Measurements from ENCODE around the gene DIDO1. TPM values are rescaled to one million over a fixed set of nuclear protein-coding genes. Genes with fewer than 3 reads are reported as not detected.

The DIDO1 gene
- total and polyA plus RNA-seq, 2 of the 13 experiments (the other 11 are each of a cell fraction or from before 2014, with no cell fraction given): 75.0 to 75.1 TPM

DNA sequence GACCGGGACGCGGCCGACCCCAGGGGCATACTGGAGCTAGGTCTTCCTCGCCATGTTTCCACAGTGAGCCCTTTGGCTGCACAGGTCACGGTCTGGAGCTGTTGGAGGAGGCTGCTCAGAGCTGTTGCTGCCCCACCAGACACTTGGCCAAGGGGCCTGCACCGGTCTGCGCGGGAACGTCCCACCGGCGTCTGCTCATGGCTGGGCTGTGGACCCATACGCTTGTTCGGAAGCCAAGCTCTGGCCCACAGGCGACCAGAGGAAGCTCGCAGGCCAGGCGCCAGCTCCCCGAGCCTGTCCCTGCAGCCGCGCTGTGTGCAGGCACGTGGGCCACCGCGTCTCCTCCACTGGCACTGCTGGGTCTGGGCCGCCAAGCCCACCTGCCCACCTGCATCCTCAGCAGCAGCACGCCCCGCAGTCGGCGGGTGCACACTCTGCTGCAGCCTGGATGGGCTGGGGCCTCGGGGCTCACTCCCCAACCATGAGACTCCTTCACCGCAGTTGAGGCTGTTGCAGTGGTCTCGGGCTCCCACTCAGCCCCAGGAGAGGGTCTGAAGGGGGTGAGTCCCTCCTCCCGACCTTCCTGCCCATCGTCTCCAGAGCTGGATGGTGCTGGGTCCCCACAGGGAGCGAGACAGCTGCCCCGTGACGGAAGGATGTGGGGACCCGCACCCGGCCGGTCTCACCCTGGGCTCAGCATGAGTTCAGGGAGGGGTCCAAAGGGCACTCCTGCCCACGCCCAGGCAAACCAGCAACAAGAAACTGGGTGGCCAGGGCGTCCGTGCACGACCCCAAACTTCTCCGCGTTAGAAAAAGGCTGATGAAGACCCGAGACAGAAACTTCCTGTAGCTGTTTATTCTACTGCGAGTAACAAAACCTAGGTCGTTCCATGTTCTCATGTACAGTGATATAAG is 49.1 kb downstream of the DIDO1 start (continued):
- TF ChIP-seq ZNF792 (CRISPR knock-in tag; IDR thresholded peaks at IDR 0.05) (no peak), SAFB2 (CRISPR knock-in tag; IDR thresholded peaks at IDR 0.05; ENCODE audit: borderline replicate concordance, low read depth) (no peak), PCBP2 (optimal IDR thresholded peaks at IDR 0.05; ENCODE audit: low read depth, low read length, poor library complexity, severe bottlenecking) (no peak), ZNF652 (CRISPR knock-in tag; IDR thresholded peaks at IDR 0.05; ENCODE audit: borderline replicate concordance, low read depth) (no peak), ZNF572 (CRISPR knock-in tag; IDR thresholded peaks at IDR 0.05) (peak; percentile 17; the same call in 1 of the 2 replicates), LRRFIP1 (CRISPR knock-in tag; conservative IDR thresholded peaks at IDR 0.05) (no peak), ZNF678 (CRISPR knock-in tag; IDR thresholded peaks at IDR 0.05) (no peak), SNAPC2 (CRISPR knock-in tag; IDR thresholded peaks at IDR 0.05) (no peak), GTF2F1 (IDR thresholded peaks at IDR 0.05; ENCODE audit: low read length) (no peak), RELA (CRISPR knock-in tag; IDR thresholded peaks at IDR 0.05) (no peak), ZBTB40 (IDR thresholded peaks at IDR 0.05) (no peak), ZBTB40 (CRISPR knock-in tag; IDR thresholded peaks at IDR 0.05) (no peak), KLF12 (CRISPR knock-in tag; IDR thresholded peaks at IDR 0.05; ENCODE audit: borderline replicate concordance) (no peak), IRF1 (CRISPR knock-in tag; IDR thresholded peaks at IDR 0.05; ENCODE audit: low read depth) (no peak), ZNF276 (CRISPR knock-in tag; IDR thresholded peaks at IDR 0.05; ENCODE audit: low read depth) (no peak)

Measured in HepG2 (cell line).